K562 (cell line): ENCODE data around the gene FAM83E. TPM values are rescaled to one million over a fixed set of nuclear protein-coding genes. Genes with fewer than 3 reads are reported as not detected.

Source experiments
- DIDO1 ChIP-seq: fragments of 450-650 bp; IDR thresholded peaks from 2 replicates; pipeline ENCODE4 v1.6.1; 2016; ENCODE audit warnings: low read depth, missing biosample characterization, missing genetic modification characterization
- FOXK2 ChIP-seq, 2 experiments: fragments of 450-650 bp; IDR thresholded peaks in 1 of 2; conservative IDR thresholded peaks in 1 of 2; 2 replicates each; pipeline ENCODE4 v1.6.1; 2016; ENCODE audit warnings: low read depth in 2 of 2, mild to moderate bottlenecking in 1 of 2
- HOXB6 ChIP-seq: fragments of 250-450 bp; sonication (Bioruptor Pico); IDR thresholded peaks from 2 replicates; pipeline ENCODE4 v1.5.1; 2022; ENCODE audit warnings: mild to moderate bottlenecking, borderline replicate concordance
- KAT8 ChIP-seq: fragments of 450-650 bp; IDR thresholded peaks from 2 replicates; pipeline ENCODE4 v1.6.1; 2016; ENCODE audit warnings: low read depth, mild to moderate bottlenecking
- LARP7 ChIP-seq: fragments of 450-650 bp; IDR thresholded peaks from 2 replicates; pipeline ENCODE4 v1.6.1; 2016
- MYBL2 ChIP-seq, 2 experiments: fragments of 450-650 bp in 1 of 2; sonication (generic) in 1 of 2; formaldehyde crosslinking in 1 of 2; IDR thresholded peaks; 2 replicates each; pipeline versions ENCODE4 v1.6.1 to v1.8.1; 2017 to 2022; ENCODE audit warnings: borderline replicate concordance in 1 of 2, inconsistent platforms in 1 of 2, low read depth in 1 of 2, mild to moderate bottlenecking in 1 of 2, missing genetic modification reagents in 1 of 2, moderate library complexity in 1 of 2
- NFATC3 ChIP-seq: fragments of 450-650 bp; IDR thresholded peaks from 2 replicates; pipeline ENCODE4 v1.6.1; 2017; ENCODE audit warnings: mild to moderate bottlenecking
- PHF8 ChIP-seq: fragments of 200-600 bp; sonication (generic); IDR thresholded peaks from 2 replicates; pipeline ENCODE4 v1.6.1; 2012; ENCODE audit warnings: mixed run types, mild to moderate bottlenecking, inconsistent platforms, low read length, moderate library complexity, borderline replicate concordance
- PHTF2 ChIP-seq: fragments of 250-450 bp; sonication (Bioruptor Pico); IDR thresholded peaks from 2 replicates; pipeline ENCODE4 v1.5.0; 2021; ENCODE audit warnings: mild to moderate bottlenecking
- POLR2AphosphoS5 ChIP-seq: IDR thresholded peaks from 2 replicates; pipeline ENCODE4 v1.6.1; 2011; ENCODE audit warnings: mild to moderate bottlenecking, low read depth, low read length, moderate library complexity; ENCODE audit not compliant: control insufficient read depth, insufficient read depth
- POLR2G ChIP-seq: fragments of 200-400 bp; formaldehyde crosslinking; IDR thresholded peaks from 2 replicates; pipeline ENCODE4 v1.6.1; 2017; ENCODE audit warnings: low read depth, mild to moderate bottlenecking, antibody characterized with exemption, low read length, moderate library complexity
- PRPF4 ChIP-seq: fragments of 200-400 bp; formaldehyde crosslinking; IDR thresholded peaks from one replicate; pipeline ENCODE4 v1.6.1; 2017; ENCODE audit warnings: low read length, low read depth, mild to moderate bottlenecking; ENCODE audit not compliant: insufficient read depth, poor library complexity, severe bottlenecking
- TCF3 ChIP-seq: sonication (generic); formaldehyde crosslinking; IDR thresholded peaks from 2 replicates; pipeline ENCODE4 v1.4.0; 2020; ENCODE audit warnings: mild to moderate bottlenecking, missing genetic modification reagents
- ZKSCAN1 ChIP-seq: fragments of 150-350 bp; IDR thresholded peaks from 2 replicates; pipeline ENCODE4 v1.6.1; 2016; ENCODE audit warnings: low read depth, low read length
- ZNF408 ChIP-seq: fragments of 250-450 bp; sonication (Bioruptor Pico); IDR thresholded peaks from 2 replicates; pipeline ENCODE4 v1.4.0; 2020; ENCODE audit warnings: low read depth, mild to moderate bottlenecking, moderate library complexity
- ZNF77 ChIP-seq: fragments of 250-450 bp; sonication (Bioruptor Pico); IDR thresholded peaks from 2 replicates; pipeline ENCODE4 v1.5.0; 2020
- polyA plus RNA-seq, 8 experiments: library from polyadenylated mRNA; depleted of rRNA in 4 of 8; stranded (reverse) in 5 of 8; unstranded in 3 of 8; fragments of >200 nt; fragmentation: Nextera tagmentation in 2 of 8; fragmentation: Illumina TruSeq in 1 of 8; extraction: Ambion mirVana in 2 of 8; extraction: Trizol in 1 of 8; gene quantifications; 2 replicates each; pipeline versions ENCODE4 v1.2.1 to v1.2.3, GENCODE V29; 2011 to 2014; ENCODE audit warnings: inconsistent platforms in 1 of 8, missing spikeins in 1 of 8
- total RNA-seq, 7 experiments: library from RNA; depleted of rRNA in 6 of 7; stranded (reverse); fragments of >200 nt in 6 of 7; fragmentation: Illumina TruSeq in 2 of 7; extraction: Trizol in 2 of 7; gene quantifications; 2 replicates each; pipeline versions ENCODE4 v1.2.1 to v1.2.3, GENCODE V29; 2011 to 2021; ENCODE audit warnings: low replicate concordance in 1 of 7
- TF ChIP-seq, protein P1 (sequence below), 2 experiments: fragments of 450-650 bp in 1 of 2; sonication (generic) in 1 of 2; formaldehyde crosslinking in 1 of 2; IDR thresholded peaks in 1 of 2; conservative IDR thresholded peaks in 1 of 2; 2 replicates each; pipeline versions ENCODE4 v1.6.1 to v1.8.1; 2016 to 2023; ENCODE audit warnings: mild to moderate bottlenecking in 2 of 2, moderate library complexity in 2 of 2, inconsistent platforms in 1 of 2, missing genetic modification reagents in 1 of 2
- TF ChIP-seq, protein P2 (sequence below): fragments of 450-650 bp; IDR thresholded peaks from 2 replicates; pipeline ENCODE4 v1.7.1; 2018; ENCODE audit warnings: mild to moderate bottlenecking, low read depth; ENCODE audit not compliant: partially characterized antibody
- TF ChIP-seq, protein P3 (sequence below): fragments of 250-450 bp; sonication (Bioruptor Pico); IDR thresholded peaks from 2 replicates; pipeline ENCODE4 v1.8.0; 2022; ENCODE audit warnings: moderate library complexity, mild to moderate bottlenecking, inconsistent platforms
- TF ChIP-seq, protein P4 (sequence below): sonication (generic); formaldehyde crosslinking; IDR thresholded peaks from 2 replicates; pipeline ENCODE4 v1.8.0; 2022; ENCODE audit warnings: mild to moderate bottlenecking, missing genetic modification reagents

Gene FAM83E
- total and polyA plus RNA-seq, 9 of the 15 experiments (the other 6 are each of a cell fraction or from before 2014, with no cell fraction given) = 0.15 to 0.87 (median 0.29) TPM; not detected in 4

- no peak for TF ChIP-seq NFATC3
- no peak for TF ChIP-seq TCF3 (CRISPR knock-in tag)
- no peak for TF ChIP-seq HOXB6 (CRISPR knock-in tag)
- TF ChIP-seq KAT8 = no peak
- TF ChIP-seq ZNF77 = no peak
- TF ChIP-seq FOXK2 (conservative IDR thresholded peaks at IDR 0.05 in 1 of 2, IDR thresholded peaks at IDR 0.05 in 1 of 2; ENCODE audit: low read depth in 2 of 2) = 0 out of 4 replicates have a peak, but pooled peaks of 1 of the 2 experiments have one; percentile 24
- 0 out of 2 replicates have a peak, but pooled peaks have one; percentile 25 for TF ChIP-seq POLR2AphosphoS5
- TF ChIP-seq PHF8 = peak; percentile 65; the same call in 1 of the 2 replicates
- 0 out of 2 replicates have a peak, but pooled peaks have one; percentile 7 for TF ChIP-seq LARP7
- peak; percentile 57 for TF ChIP-seq POLR2G
- TF ChIP-seq, protein P1, sequence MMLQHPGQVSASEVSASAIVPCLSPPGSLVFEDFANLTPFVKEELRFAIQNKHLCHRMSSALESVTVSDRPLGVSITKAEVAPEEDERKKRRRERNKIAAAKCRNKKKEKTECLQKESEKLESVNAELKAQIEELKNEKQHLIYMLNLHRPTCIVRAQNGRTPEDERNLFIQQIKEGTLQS (IDR thresholded peaks at IDR 0.05) = peak; percentile 62
- TF ChIP-seq, protein P1 (CRISPR knock-in tag; conservative IDR thresholded peaks at IDR 0.05) = 0 out of 2 replicates have a peak, but pooled peaks have one; percentile 55
- TF ChIP-seq MYBL2 (IDR thresholded peaks at IDR 0.05; ENCODE audit: low read depth) = no peak
- no peak for TF ChIP-seq MYBL2 (CRISPR knock-in tag; IDR thresholded peaks at IDR 0.05; ENCODE audit: borderline replicate concordance)
- TF ChIP-seq ZKSCAN1 = no peak
- TF ChIP-seq, protein P2, sequence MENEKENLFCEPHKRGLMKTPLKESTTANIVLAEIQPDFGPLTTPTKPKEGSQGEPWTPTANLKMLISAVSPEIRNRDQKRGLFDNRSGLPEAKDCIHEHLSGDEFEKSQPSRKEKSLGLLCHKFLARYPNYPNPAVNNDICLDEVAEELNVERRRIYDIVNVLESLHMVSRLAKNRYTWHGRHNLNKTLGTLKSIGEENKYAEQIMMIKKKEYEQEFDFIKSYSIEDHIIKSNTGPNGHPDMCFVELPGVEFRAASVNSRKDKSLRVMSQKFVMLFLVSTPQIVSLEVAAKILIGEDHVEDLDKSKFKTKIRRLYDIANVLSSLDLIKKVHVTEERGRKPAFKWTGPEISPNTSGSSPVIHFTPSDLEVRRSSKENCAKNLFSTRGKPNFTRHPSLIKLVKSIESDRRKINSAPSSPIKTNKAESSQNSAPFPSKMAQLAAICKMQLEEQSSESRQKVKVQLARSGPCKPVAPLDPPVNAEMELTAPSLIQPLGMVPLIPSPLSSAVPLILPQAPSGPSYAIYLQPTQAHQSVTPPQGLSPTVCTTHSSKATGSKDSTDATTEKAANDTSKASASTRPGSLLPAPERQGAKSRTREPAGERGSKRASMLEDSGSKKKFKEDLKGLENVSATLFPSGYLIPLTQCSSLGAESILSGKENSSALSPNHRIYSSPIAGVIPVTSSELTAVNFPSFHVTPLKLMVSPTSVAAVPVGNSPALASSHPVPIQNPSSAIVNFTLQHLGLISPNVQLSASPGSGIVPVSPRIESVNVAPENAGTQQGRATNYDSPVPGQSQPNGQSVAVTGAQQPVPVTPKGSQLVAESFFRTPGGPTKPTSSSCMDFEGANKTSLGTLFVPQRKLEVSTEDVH = no peak
- TF ChIP-seq PRPF4 = no peak
- TF ChIP-seq, protein P3, sequence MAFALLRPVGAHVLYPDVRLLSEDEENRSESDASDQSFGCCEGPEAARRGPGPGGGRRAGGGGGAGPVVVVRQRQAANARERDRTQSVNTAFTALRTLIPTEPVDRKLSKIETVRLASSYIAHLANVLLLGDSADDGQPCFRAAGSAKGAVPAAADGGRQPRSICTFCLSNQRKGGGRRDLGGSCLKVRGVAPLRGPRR (CRISPR knock-in tag) = no peak
- no peak for TF ChIP-seq DIDO1 (tag)
- no peak for TF ChIP-seq PHTF2 (CRISPR knock-in tag)
- TF ChIP-seq, protein P4, sequence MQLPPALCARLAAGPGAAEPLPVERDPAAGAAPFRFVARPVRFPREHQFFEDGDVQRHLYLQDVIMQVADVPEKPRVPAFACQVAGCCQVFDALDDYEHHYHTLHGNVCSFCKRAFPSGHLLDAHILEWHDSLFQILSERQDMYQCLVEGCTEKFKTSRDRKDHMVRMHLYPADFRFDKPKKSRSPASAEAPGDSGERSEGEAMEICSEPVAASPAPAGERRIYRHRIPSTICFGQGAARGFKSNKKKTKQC (CRISPR knock-in tag) = 0 out of 2 replicates have a peak, but pooled peaks have one; percentile 23
- TF ChIP-seq ZNF408 (CRISPR knock-in tag) = no peak
Observed at GRCh38 chr19:48639483-48640375, 24.9 kb upstream of the FAM83E start (continued).
